OCI-LY3 (cell line): ENCODE results near the gene ANKRD2.

Experiments
- EZH2phosphoT487 ChIP-seq: fragments of 200-600 bp; shearing (Covaris generic); IDR thresholded peaks from 2 replicates; pipeline ENCODE4 v1.6.1; 2018; ENCODE audit warnings: antibody characterized with exemption, mixed run types, low read depth
- TF ChIP-seq, protein P1 (sequence below): fragments of 200-600, 300-600 bp; sonication (generic); IDR thresholded peaks from 2 replicates; pipeline ENCODE4 v1.5.1; 2014; ENCODE audit warnings: antibody characterized with exemption, low read length, low read depth

- TF ChIP-seq, protein P1, sequence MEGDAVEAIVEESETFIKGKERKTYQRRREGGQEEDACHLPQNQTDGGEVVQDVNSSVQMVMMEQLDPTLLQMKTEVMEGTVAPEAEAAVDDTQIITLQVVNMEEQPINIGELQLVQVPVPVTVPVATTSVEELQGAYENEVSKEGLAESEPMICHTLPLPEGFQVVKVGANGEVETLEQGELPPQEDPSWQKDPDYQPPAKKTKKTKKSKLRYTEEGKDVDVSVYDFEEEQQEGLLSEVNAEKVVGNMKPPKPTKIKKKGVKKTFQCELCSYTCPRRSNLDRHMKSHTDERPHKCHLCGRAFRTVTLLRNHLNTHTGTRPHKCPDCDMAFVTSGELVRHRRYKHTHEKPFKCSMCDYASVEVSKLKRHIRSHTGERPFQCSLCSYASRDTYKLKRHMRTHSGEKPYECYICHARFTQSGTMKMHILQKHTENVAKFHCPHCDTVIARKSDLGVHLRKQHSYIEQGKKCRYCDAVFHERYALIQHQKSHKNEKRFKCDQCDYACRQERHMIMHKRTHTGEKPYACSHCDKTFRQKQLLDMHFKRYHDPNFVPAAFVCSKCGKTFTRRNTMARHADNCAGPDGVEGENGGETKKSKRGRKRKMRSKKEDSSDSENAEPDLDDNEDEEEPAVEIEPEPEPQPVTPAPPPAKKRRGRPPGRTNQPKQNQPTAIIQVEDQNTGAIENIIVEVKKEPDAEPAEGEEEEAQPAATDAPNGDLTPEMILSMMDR: no peak
- TF ChIP-seq EZH2phosphoT487: no peak
Observed at GRCh38 chr10:97532935-97533671, 39.5 kb upstream of the ANKRD2 start.
